Left renal cortex interstitium (tissue), 4 donors: ENCODE data around the gene ADAM23. TPM values are rescaled to one million over a fixed set of nuclear protein-coding genes. Genes with fewer than 3 reads are reported as not detected.
A peak's percentile ranks its signal among the peaks of the same experiment; 100 is the strongest.

Source experiments
- DNase-seq, 4 donors: peaks; one replicate each; pipeline ENCODE4 v3.0.0-alpha.2; 2013; ENCODE audit warnings: low read depth in 4 of 4, low spot score in 2 of 4, missing footprints in 1 of 4
- polyA plus RNA-seq, 4 donors: library from polyadenylated mRNA; unstranded; fragments of 120-200 nt; gene quantifications; one replicate each; pipeline ENCODE4 v1.2.1, GENCODE V29; 2013; ENCODE audit not compliant: insufficient read length in 4 of 4

Gene ADAM23
- polyA plus RNA-seq, 4 donors = 3.0 to 7.6 (median 4.5) TPM

DNA sequence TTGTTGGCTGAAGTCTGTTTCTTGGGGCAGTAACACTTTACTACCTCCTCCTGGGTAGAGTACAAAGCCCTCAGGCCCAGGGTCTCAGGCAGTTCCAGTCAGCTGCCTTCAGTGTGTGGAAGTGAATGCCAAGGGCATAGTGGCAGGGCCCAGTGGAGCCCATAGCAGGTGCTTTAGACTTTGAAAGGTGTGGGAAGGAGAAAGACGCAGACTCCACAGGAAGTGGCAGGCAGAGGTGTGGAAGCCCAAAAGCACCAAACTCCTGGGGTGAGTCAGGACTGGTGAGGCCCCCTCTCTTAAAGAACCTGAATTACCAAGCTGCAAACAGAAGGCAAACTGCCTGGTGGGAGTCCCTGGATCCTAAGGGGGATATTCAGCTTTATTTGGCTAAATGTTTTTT, 45.3 kb downstream of the ADAM23 start:
- no peak for DNase-seq

DNA sequence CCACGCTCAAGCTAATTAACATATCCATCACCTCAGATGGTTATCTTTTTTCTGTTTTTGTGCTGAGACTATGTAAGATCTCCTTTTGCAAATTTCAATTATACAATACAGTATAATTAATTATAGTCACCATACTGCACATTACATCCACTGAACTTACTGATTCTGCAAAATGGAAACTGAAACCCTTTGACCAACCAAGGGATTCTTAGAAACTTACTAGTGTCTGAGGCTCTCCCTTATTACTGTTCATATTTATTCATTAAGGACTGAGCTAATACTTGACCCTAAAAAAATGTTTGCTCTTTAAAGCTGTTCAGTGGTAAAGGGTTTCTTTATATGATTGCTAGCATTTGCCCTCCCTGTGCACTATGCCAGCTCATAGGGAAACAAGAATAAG, 50.7 kb downstream of the ADAM23 start:
- DNase-seq = no peak

DNA sequence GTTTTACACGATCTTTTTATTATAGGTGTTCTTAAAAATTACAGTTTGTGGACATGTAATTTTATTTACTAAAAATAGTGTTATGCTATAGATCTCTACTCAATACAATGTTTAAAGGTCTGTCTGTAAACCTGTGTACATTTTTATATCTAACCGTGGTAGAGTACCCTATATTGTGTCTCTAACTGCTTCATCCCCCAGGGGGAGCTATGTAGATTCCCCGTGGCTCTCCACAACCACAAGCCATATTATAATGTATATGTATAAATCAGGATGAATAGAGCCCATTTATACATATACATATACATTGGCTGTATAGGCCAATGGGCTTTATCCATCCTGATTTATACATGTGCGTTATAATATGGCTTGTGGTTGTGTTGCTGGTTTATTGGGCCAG, 59.4 kb downstream of the ADAM23 start:
- DNase-seq = no peak

DNA sequence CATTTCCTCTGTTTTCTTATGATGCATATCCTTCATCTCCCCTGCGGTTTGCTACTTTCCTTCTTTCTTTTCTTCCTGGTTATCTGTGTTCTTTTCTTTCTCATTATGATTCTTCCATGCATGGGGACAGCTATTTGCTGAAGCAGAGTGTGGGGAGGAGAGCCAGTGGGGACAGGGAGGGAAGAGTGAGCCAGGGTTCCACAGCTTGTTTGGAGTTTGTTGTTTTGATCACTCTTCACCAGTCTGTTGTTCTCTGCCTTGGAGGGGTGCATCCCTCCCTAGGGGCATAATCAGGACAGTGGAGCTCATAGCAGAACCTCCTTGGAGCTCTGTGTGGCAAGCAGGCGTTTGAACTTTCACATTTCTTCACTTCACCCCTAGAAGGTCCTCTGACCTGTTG, 68.0 kb downstream of the ADAM23 start:
- DNase-seq = no peak

DNA sequence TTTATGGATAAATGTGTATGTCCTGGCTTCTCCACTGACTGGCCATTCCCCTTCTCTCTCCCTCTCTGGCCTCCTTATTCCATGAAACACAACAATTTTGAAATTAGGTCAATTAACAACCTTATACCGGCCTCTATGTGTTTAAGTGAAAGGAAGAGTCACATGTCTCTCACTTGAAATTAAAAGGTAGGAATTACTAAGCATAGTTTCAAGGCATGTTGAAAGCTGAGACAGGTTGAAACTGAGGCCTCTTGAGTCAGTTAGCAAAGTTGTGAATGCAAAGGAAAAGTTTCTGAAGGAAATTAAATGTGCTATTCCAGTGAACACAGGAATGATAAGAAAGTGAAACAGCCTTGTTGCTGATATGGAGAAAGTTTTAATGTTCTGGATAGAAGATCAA, 69.7 kb downstream of the ADAM23 start:
- no peak for DNase-seq

DNA sequence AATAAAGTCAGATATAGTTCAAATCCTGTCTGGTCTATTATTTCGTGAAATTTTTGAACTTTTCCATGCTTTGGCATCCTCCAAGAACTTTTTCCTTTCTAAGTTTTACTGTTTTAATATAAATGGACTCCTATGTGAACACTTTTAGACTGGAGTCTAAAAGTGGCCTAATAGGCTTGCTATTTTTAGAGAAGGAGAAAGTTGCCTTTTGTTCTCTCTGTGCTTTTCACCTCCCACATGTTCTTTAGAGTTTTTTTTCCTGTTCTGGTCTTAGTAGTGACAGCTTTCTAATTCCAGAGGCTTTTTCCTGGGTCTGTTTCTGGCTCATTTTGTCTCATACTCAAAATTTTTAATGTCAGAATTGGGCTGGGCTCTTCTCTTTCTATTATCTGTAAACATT, 72.2 kb downstream of the ADAM23 start:
- DNase-seq = no peak

DNA sequence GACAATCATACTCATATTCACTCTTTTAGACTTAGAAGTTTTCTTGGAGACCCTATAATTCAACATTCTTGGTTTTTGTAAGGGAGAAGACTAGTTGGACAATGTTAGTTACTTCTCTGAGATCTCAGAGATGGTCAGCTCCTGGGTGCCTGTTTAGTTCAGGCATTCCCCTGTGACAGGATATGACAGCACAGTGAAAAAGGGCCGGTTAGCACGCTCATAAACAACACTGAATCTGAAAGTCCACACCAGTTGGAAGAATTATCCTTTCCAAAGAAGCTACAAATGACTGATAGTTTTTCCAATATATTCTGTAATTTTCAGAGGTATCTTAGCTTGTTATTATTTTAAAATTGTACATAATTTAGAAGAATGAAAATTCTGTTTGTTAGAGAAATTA, 75.7 kb downstream of the ADAM23 start:
- DNase-seq = no peak

DNA sequence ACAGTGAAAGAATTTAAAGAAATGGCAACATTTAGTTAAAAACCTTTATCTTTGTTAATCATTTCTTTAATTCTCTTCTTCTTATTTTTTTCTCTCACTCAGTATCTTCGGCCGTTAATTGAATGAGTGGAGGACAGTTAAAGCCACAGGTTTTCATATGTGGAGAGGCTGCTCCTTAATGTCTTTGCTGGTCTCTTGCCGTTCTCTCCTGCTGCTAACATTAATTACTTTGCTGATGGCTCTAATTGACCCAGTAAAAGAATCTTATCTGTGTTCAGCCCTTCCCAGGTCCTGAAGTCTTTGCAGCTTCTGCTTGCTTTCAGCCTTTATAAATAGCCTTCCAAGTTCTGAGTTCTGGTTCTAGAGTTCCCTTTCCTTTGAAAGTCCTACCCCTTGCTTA, 77.1 kb downstream of the ADAM23 start:
- DNase-seq = no peak

DNA sequence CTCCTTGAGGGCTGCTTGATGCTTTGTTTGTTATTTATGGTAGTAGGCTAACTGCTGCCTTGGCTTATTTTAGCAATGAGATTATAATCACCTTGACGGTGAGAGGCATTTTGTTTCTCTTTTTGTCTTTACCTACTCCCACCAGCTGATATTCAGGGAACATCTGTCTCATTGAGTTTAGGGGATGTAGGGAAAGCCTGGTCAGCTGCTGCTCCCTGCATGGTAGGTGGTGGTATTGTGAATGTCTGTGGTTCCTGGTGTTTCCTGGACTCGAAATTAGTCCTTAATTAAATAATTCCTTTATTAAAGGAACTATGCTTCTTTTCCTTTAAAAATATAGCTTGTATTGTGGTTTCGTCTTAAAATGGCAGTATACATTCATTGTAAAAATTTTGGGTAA, 77.8 kb downstream of the ADAM23 start:
- DNase-seq = no peak

DNA sequence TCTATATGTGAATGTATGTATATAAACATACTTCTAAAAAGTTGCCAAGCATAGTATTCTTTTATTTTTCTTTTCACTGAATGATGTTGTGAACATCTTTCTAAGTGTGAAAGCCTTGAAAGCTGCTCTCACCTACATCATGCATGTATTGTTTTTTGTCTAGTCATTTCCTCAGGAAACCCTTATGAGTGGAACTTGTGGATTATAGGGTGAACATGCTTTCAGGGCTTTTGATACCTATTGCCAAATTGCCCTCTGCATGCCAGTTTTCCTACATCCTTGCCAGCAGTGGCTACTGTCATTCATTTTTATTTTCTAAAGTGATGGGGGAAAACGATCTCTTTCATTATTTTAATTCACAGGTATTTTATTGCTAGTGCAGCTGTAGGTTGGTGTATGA, 78.3 kb downstream of the ADAM23 start:
- no peak for DNase-seq

DNA sequence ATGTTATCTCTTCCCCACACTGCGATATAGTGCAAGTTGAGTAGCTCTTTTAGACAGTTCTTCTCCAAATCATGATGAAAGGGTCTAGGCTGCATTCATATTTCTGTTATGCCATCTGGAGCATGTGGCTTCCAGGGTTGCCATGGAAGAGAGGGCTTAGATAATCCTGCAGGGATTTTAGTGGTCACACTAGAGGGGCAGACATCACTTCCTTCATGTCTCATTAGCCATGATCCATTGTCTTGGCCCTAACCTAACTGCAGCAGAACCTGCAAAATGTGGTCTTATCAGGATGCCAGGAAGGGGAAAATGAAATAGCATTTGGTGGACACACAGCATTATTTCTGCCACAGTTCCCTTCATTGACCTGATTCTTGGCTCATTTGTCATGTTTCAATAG, 83.1 kb downstream of the ADAM23 start:
- DNase-seq = no peak

DNA sequence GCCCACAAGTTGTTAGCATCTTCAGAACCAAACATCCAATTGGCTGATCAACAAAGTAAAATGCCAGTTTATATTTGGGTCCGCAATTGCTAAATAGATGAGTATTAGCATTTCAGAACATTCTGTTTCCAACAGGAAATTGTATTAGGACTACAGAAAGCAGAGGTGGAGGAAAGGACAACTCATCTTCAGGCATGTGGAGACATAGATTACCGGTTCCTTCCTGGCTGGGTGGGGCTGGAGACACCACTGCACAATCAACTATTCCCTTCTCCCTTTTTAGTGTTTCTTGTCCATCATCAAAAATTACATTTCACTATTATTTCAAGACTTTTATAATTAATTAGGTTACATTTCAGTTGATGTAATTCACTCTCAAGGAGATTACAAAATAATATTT, 83.8 kb downstream of the ADAM23 start:
- no peak for DNase-seq

DNA sequence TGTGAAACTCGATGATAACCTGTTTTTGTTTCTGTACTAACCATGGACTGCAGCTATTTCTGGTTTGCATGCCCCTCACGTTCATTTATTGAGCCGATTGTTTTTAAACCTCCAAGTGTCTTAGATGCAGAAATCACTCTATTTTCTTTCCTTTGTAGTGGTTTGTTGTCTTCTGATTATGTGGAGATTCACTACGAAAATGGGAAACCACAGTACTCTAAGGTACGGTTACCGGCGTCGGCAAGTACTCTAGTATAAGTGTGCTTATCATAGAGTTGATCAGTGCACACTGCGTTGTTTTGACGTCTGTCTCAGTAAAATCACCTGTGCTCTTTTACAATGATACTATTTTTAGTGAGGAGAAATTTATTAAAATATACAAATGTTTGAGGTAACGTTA, 87.4 kb downstream of the ADAM23 start:
- no peak for DNase-seq

DNA sequence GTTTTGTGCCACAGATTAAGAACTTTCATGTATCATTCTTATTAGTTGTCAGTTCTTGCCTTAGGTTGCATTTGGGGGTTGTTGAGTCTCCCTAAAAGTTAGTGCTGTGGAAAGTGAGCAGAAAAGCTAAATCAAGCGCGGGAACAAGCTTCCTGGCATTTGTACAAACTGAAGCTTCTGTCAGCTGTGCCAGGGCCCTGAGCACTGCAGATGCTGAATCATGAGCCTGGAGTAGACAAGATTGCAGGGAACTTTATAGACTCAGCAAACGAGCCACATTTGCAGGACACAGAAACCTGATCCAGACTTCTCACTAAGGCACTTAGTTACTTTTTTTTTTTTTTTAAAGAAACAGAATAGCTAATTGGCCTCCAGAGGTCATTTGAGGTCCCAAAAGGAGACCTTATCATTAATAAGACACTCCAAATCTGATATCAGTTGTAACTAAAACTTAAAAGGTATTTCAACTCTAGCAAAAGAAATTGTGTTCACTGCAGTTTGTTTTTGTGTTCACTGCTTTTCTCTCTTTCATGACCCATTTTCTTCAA, 88.7 kb downstream of the ADAM23 start:
- DNase-seq = no peak

DNA sequence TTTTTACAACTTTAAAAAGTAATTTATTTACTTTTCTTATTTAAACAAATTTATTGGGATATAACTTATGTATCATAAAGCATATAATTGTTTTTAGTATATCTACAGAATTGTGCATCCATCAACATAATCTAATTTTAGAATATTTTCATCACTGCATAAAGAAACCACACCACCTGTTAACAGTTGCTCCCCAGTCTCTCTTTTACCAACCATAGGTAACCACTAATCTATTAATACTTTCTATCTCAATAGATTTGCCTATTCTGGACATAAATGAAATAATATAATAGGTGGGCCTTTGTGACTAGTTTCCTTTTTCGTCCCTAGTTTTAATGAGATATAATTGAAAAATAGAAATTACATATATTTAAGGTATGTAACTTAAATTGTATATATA, 90.6 kb downstream of the ADAM23 start:
- no peak for DNase-seq

DNA sequence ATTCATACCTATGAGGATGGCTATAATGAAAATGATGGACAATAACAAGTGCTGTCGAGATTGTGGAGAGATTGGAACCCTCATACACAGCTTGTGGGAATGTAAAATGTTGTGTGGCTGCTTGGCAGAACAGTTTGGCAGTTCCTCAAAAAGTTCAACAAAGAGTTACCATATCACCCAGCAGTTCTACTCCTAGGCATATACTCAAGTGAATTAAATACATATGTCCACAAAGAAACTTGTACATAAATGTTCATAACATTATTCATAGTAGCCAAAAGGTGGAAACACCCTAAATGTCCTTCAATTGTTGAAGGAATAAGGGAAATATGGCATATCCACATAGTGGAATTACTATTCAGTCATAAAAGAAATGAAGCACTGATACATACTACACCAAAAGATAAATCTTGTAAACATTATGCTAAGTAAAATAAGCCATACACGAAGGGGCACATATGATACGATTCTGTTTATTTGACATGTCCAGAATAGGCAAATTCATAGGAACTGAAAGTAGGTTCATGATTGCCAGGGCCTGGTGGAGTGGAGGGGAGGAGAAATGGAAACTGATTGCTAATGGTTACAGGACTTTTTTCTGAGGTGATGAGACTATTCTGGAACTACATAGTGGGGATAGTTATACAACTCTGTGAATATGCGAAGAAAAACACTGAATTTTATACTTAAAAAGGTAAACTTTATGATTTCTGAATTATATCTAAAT, 92.1 kb downstream of the ADAM23 start:
- DNase-seq = no peak

DNA sequence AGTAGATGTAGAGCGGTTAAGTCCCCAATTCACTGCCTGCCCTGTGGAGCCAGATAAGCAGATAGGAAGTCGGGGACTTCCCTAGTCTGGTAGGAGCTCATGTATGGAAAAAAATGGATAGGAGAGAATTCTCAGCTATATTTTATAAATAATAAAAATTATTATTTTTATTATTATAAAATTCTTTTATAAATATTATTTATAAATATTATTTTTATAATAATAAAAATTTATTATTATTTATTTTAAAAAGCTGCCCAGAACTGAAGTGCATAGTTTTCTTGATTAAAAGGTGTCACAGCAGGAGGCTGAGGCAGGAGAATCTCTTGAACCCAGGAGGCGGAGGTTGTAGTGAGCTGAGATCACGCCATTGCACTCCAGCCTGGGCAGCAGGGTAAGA, 97.4 kb downstream of the ADAM23 start:
- DNase-seq = no peak

DNA sequence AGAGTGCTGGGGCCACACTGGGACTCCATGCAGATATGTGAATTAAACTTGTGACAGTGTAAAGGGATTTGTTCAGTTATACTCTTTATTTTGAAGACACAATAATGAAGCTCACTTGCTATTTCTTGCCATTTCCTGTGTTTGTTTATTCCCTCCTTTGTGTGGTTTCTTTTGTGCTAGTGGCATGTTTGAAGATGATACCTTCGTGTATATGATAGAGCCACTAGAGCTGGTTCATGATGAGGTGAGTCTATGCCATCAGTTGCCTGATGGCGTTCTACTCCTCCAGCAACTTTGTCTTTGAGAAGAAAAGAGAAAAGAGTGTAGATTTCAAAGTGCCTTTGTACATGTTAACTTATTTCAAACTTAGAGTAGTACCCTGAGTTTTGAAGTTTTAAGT, 99.7 kb downstream of the ADAM23 start:
- no peak for DNase-seq

DNA sequence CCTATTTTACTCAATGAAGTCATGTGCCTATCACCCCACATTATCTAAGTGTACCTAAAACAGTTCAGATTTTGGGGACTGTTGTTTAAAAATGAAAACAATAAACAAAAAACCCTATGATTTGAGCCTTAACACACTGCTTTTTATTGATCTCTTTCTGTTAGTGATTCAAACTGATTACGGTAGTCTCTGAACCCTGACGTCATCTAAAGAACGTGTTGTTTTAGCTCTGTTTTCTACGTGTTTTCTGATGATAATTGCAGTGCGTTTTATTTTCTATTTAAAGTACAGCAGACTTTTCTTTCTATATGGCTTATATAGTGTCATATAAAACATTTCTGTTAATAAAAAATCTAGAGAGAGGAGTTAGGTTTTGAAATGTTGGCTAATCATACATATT, 105.1 kb downstream of the ADAM23 start:
- DNase-seq = no peak

DNA sequence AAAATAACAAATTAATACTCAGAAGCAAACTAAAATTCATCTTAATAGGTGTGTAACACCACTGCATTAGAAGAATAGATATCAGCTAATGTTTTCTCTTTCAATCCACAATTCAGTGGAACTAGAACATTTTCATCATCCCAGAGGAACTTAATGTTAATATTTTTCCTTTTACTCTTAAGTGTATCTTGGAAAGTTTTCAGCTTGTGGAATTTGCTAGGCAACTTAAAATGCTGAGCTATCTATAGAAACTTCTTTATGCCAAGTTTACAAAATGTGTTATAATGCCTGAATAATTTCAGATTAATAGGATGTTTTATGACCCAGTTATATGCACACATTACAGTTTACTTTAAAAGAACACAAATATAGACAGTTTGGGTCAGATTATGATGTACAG, 112.4 kb downstream of the ADAM23 start:
- no peak for DNase-seq

DNA sequence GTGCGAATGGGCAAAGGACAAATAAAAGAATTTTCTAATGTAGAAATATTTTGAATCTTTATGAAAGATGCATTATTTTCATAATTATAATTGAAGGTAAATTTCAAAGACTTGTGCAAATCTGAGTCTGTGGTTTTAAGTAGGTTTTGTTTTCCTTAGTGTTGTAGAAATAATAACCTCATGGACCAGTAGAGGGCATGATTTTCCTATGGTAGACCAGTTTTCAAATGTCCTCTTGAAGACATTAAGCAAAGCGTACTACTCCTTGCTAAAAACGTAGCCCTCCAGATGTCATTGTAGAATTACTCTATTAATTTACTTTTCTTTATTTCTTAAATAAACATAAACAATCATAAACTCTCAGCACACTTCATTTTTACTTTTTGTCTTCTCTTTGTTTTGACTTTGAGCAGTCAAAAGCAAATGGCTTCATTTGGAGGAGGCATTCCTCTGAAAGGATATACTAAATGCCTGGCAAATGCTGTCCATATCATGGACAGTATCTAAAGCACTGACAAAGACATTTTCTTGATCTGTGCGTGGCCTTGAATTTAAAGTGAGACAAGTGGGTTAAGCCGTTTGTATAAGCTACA, 113.1 kb downstream of the ADAM23 start:
- peak in 2 of 4 donors; percentile 7 to 12 for DNase-seq

DNA sequence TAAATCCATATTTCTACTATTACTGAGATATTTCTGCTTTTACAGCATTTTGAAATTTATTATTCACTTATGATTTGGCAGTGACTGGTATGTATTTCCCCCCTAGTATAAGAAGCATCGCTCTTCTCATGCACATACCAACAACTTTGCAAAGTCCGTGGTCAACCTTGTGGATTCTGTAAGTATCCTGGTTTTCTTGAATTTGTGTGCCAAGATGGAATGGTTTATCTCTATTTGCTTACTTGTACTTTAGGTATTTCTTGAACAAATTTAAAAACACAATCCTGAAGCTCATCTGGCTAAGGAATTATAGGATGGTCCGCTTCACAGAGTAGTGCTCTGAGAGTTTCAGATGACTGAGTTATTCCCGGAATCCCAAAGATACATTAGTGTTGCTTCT, 114.0 kb downstream of the ADAM23 start:
- DNase-seq = no peak

DNA sequence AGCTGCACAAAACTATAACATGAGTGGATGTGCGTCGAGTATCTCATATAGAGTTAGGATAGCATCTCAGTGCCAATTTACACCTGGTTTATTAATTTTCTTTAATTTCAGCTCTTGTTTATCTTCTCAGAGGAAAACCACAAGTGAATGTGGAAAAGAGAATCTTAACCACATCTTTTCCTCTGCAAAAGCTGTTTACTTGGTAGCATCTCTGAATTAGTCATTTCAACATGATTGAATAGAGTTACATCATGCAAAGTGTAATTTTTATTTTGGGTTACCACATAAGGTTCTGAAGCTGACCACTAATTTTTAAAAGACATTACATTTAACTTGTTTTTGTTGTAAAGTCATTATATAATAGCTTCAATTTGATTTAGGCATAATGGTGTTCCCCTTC, 115.2 kb downstream of the ADAM23 start:
- no peak for DNase-seq
